Measurements from ENCODE around the gene PCSK6.
"Not testable (repeated sequence)": the region's sequence is repeated elsewhere in the genome, so short reads cannot be mapped to it uniquely, and the experiment has no call there.

The PCSK6 gene

GRCh38 chr15:101463696-101464095 is 25.8 kb downstream of the PCSK6 start:
- in situ Hi-C loops (cut with MboI; ENCODE audit: low sequenced_read_pairs), result not testable (repeated sequence)

- in situ Hi-C loops (cut with MboI; ENCODE audit: low sequenced_read_pairs), result no loop called here
These were observed 26.2 kb downstream of the PCSK6 start for GRCh38 chr15:101463270-101463669.

- in situ Hi-C loops (cut with MboI; ENCODE audit: low sequenced_read_pairs), result no loop called here
These were observed 28.4 kb downstream of the PCSK6 start for GRCh38 chr15:101461097-101461496.

- in situ Hi-C loops (cut with MboI; ENCODE audit: low sequenced_read_pairs), result no loop called here
These were observed 29.8 kb downstream of the PCSK6 start for GRCh38 chr15:101459579-101460300.

- in situ Hi-C loops (cut with MboI; ENCODE audit: low sequenced_read_pairs), result no loop called here
These were observed 30.5 kb downstream of the PCSK6 start for GRCh38 chr15:101458908-101459578.

GRCh38 chr15:101458158-101458900 is 31.2 kb downstream of the PCSK6 start:
- in situ Hi-C loops (cut with MboI; ENCODE audit: low sequenced_read_pairs), result no loop called here

- in situ Hi-C loops (cut with MboI; ENCODE audit: low sequenced_read_pairs), result no loop called here
These were observed 31.8 kb downstream of the PCSK6 start for GRCh38 chr15:101457696-101458095.

- in situ Hi-C loops (cut with MboI; ENCODE audit: low sequenced_read_pairs), result no loop called here
These were observed 33.3 kb downstream of the PCSK6 start for GRCh38 chr15:101456057-101456739.

- in situ Hi-C loops (cut with MboI; ENCODE audit: low sequenced_read_pairs), result no loop called here
These were observed 34.0 kb downstream of the PCSK6 start for GRCh38 chr15:101455291-101456025.

GRCh38 chr15:101454781-101455180 is 34.7 kb downstream of the PCSK6 start:
- in situ Hi-C loops (cut with MboI; ENCODE audit: low sequenced_read_pairs), result not testable (repeated sequence)

GRCh38 chr15:101454365-101454764 is 35.1 kb downstream of the PCSK6 start:
- in situ Hi-C loops (cut with MboI; ENCODE audit: low sequenced_read_pairs), result no loop called here

- in situ Hi-C loops (cut with MboI; ENCODE audit: low sequenced_read_pairs), result no loop called here
These were observed 36.1 kb downstream of the PCSK6 start for GRCh38 chr15:101453123-101454120.

GRCh38 chr15:101452572-101452971 is 36.9 kb downstream of the PCSK6 start:
- in situ Hi-C loops (cut with MboI; ENCODE audit: low sequenced_read_pairs), result no loop called here

- in situ Hi-C loops (cut with MboI; ENCODE audit: low sequenced_read_pairs), result no loop called here
These were observed 37.7 kb downstream of the PCSK6 start for GRCh38 chr15:101451846-101452245.

GRCh38 chr15:101451266-101451799 is 38.2 kb downstream of the PCSK6 start:
- in situ Hi-C loops (cut with MboI; ENCODE audit: low sequenced_read_pairs), result no loop called here

GRCh38 chr15:101450403-101451265 is 38.9 kb downstream of the PCSK6 start:
- in situ Hi-C loops (cut with MboI; ENCODE audit: low sequenced_read_pairs), result no loop called here

- in situ Hi-C loops (cut with MboI; ENCODE audit: low sequenced_read_pairs), result no loop called here
These were observed 39.8 kb downstream of the PCSK6 start for GRCh38 chr15:101449471-101450402.

Measured in hTERT RPE-1 (cell line).